ENCODE data around the gene CCNC. TPM values are rescaled to one million over a fixed set of nuclear protein-coding genes. Genes with fewer than 3 reads are reported as not detected.
A peak's percentile ranks its signal among the peaks of the same experiment; 100 is the strongest.

Gene CCNC
- polyA plus RNA-seq, 1 donor (not counting 4 experiments of a cell fraction or from before 2014, with no cell fraction given) = 103 TPM

GRCh38 chr6:99604166-99605073 lies 36.0 kb upstream of the CCNC start:
- H3K27ac ChIP-seq (ENCODE audit: control insufficient read depth, insufficient read depth, low read length) = no peak overlapping the region
- H3K36me3 ChIP-seq (ENCODE audit: control insufficient read depth in 2 of 2, extremely low read depth in 1 of 2, insufficient read depth in 2 of 2, low read length in 2 of 2) = no peaks in the 10 kb centered on the region
- no peaks in the 10 kb centered on the region for H3K9me3 ChIP-seq (ENCODE audit: control insufficient read depth, low read depth, low read length)
- peaks cover 97% of the 10 kb centered on the region for H3K27me3 ChIP-seq (ENCODE audit: control insufficient read depth, extremely low read depth, insufficient read depth, low read length)
- TF ChIP-seq EZH2 (IDR thresholded peaks at IDR 0.05; ENCODE audit: low read length) (peak; percentile 12), CTCF (optimal IDR thresholded peaks at IDR 0.05 in 1 of 3, IDR thresholded peaks at IDR 0.05 in 1 of 3, conservative IDR thresholded peaks at IDR 0.05 in 1 of 3; ENCODE audit: extremely low read depth in 1 of 3, insufficient read depth in 2 of 3, low read length in 3 of 3) (no peak)
- peak overlapping the region; percentile 57 for H3K4me2 ChIP-seq (ENCODE audit: control insufficient read depth, extremely low read depth, insufficient read depth, low read depth, low read length)
- H2AFZ ChIP-seq (ENCODE audit: control insufficient read depth, low read length) = no peak overlapping the region
- H3K9ac ChIP-seq (ENCODE audit: control insufficient read depth, extremely low read depth, insufficient read depth, low read length) = no peak overlapping the region
- no peak overlapping the region for H3K4me3 ChIP-seq (ENCODE audit: control insufficient read depth in 2 of 3, extremely low read depth in 1 of 3, insufficient read depth in 2 of 3, low read depth in 1 of 3, low read length in 3 of 3)
- no peaks in the 10 kb centered on the region for H3K9me1 ChIP-seq (ENCODE audit: control insufficient read depth, extremely low read depth, insufficient read depth, low read length)
- peaks cover 6% of the 10 kb centered on the region for H3K4me1 ChIP-seq (ENCODE audit: control insufficient read depth, extremely low read depth, insufficient read depth, low read length)
- H3K79me2 ChIP-seq (ENCODE audit: control insufficient read depth, insufficient read depth, low read length) = no peaks in the 10 kb centered on the region
- peaks cover 4% of the 10 kb centered on the region for H4K20me1 ChIP-seq (ENCODE audit: control insufficient read depth, extremely low read depth, insufficient read depth, low read length)
- dilution Hi-C loops (cut with MboI; ENCODE audit: extremely low pct_ligation_motif_present, low sequenced_read_pairs) = no loop called here
- FAIRE-seq = no peak
- DNase-seq (ENCODE audit: low read depth, low spot score) = no peak

DNA sequence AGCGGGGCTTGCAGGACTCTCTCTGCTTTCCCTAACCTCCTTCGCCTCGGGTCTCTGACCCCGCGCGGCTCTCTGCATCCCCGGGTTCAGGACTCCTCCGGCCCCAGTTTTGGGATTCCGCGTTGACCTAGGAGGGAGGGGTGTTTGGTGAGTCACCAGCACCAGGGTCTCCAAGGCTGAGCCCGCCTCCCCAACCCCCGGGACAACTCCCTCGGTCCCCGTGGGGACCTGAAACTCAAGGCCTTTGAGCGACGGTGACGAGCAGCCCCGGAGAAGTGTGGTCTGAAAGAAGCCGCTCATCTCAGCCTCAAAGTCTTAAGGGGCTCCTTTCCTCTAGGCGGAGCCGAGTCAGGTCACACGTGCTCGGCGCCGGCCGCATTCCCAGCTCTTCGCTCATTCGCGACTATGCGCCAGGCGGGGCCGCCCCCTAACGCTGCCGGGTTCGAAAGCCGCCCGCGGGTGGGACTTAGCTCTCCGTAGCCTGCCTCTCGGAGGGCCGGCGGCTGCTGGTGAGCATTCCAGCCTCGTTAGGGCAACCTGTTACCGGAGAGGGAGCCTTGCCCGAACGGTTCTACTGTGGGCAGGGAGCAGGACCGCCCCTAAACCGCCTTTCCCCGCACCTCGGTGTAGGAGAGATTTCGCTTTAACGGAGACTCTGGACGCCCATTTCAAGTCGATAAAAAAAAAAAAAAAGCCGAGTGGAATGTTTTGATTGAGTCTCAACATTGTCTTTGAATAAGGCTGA lies 35.1 kb upstream of the CCNC start:
- H3K9me3 ChIP-seq (ENCODE audit: control insufficient read depth, low read depth, low read length) = no peaks in the 10 kb centered on the region
- dilution Hi-C loops (cut with MboI; ENCODE audit: extremely low pct_ligation_motif_present, low sequenced_read_pairs) = no loop called here
- DNase-seq (ENCODE audit: low read depth, low spot score) = no peak
- peaks cover 6% of the 10 kb centered on the region for H3K4me1 ChIP-seq (ENCODE audit: control insufficient read depth, extremely low read depth, insufficient read depth, low read length)
- no peaks in the 10 kb centered on the region for H3K36me3 ChIP-seq (ENCODE audit: control insufficient read depth in 2 of 2, extremely low read depth in 1 of 2, insufficient read depth in 2 of 2, low read length in 2 of 2)
- H3K9ac ChIP-seq (ENCODE audit: control insufficient read depth, extremely low read depth, insufficient read depth, low read length) = no peak overlapping the region
- no peak overlapping the region for H3K27ac ChIP-seq (ENCODE audit: control insufficient read depth, insufficient read depth, low read length)
- no peak for FAIRE-seq
- peaks cover 4% of the 10 kb centered on the region for H4K20me1 ChIP-seq (ENCODE audit: control insufficient read depth, extremely low read depth, insufficient read depth, low read length)
- H2AFZ ChIP-seq (ENCODE audit: control insufficient read depth, low read length) = no peak overlapping the region
- peaks cover 90% of the 10 kb centered on the region for H3K27me3 ChIP-seq (ENCODE audit: control insufficient read depth, extremely low read depth, insufficient read depth, low read length)
- H3K79me2 ChIP-seq (ENCODE audit: control insufficient read depth, insufficient read depth, low read length) = no peaks in the 10 kb centered on the region
- peak overlapping the region; percentile 57 for H3K4me2 ChIP-seq (ENCODE audit: control insufficient read depth, extremely low read depth, insufficient read depth, low read depth, low read length)
- peak overlapping the region in 1 of 3 experiments; percentile 15 for H3K4me3 ChIP-seq (ENCODE audit: control insufficient read depth in 2 of 3, extremely low read depth in 1 of 3, insufficient read depth in 2 of 3, low read depth in 1 of 3, low read length in 3 of 3)
- H3K9me1 ChIP-seq (ENCODE audit: control insufficient read depth, extremely low read depth, insufficient read depth, low read length) = no peaks in the 10 kb centered on the region
- TF ChIP-seq EZH2 (IDR thresholded peaks at IDR 0.05; ENCODE audit: low read length) = peak; percentile 84
- no peak for TF ChIP-seq CTCF (optimal IDR thresholded peaks at IDR 0.05 in 1 of 3, IDR thresholded peaks at IDR 0.05 in 1 of 3, conservative IDR thresholded peaks at IDR 0.05 in 1 of 3; ENCODE audit: extremely low read depth in 1 of 3, insufficient read depth in 2 of 3, low read length in 3 of 3)

Data from keratinocyte (primary cell).